Heart left ventricle (tissue), 13 donors: ENCODE measurements around the gene STRN4.

Experiments
- POLR2A ChIP-seq, 2 donors: fragments of 450-650 bp; IDR thresholded peaks; one replicate each; pipeline ENCODE4 v1.6.1; 2017; ENCODE audit warnings: antibody characterized with exemption in 2 of 2, mild to moderate bottlenecking in 2 of 2, moderate library complexity in 2 of 2
- TF ChIP-seq, protein P1 (sequence below), 12 donors: fragments of 200-600 bp; sonication (generic) in 4 of 12; IDR thresholded peaks; one replicate each; pipeline versions ENCODE4 v1.5.0 to v1.8.0; 2018 to 2022; ENCODE audit warnings: antibody characterized with exemption in 12 of 12, mild to moderate bottlenecking in 5 of 12
- donor health status: ischemic (EF 13 %, LVEDD 7.1; RV severe dilation, severe dysfunction).
- donor health status: DM: no; HTN: yes; CAD: no.
- donor health status: DM: no; HTN: no; CAD: no.
- donor health status: ischemic (EF 25% LVEDD 6.9; RV normal size, moderate dysfunction).
- donor health status: ischemic (EF 25% LVEDD 5.7; RV mildly dilated, moderate dysfunction).
- donor health status: ischemic (EF 35%, LVEDD 5.7; RV mildly dilated, moderate dysfunction).
- donor health status: nonischemic (EF 11% LVEDD 7.7; RV severe dilation, severe dysfunction).
- donor health status: DM: yes; HTN: yes; CAD: no.
- donor health status: PGD.
- donor health status: ischemic (EF 29% LVEDD 5.4; RV normal size, mild dysfunction).
- donor health status: nonischemic (EF 23%, LVEDD 6.1; RV moderate dilation, normal function).

DNA sequence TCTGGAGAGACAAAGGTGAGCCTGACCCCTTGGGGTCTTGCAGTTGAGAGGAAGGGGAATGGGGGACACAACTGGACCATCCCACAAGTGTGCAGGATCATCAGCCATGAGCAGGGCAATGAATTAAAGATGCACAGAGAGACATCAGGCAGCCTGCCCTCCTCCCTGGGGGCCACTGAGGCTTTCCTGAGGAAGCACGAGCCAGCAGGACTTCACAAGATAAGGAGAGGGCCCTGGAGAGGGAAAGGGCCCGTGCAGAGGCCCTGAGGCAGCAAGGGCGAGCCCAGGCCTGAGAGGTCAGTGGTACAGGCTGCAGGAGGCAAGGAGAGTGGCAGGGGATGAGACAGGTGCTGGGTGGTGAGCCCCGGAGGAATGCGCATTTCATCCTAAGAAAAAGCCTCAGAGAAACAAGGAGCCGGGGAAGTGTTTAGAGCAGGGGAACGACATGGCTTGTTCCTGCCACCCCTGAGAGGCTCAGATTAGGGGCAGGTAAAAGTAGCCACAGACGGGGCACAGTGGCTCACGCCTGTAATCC is 20.3 kb downstream of the STRN4 start:
- TF ChIP-seq, protein P1, sequence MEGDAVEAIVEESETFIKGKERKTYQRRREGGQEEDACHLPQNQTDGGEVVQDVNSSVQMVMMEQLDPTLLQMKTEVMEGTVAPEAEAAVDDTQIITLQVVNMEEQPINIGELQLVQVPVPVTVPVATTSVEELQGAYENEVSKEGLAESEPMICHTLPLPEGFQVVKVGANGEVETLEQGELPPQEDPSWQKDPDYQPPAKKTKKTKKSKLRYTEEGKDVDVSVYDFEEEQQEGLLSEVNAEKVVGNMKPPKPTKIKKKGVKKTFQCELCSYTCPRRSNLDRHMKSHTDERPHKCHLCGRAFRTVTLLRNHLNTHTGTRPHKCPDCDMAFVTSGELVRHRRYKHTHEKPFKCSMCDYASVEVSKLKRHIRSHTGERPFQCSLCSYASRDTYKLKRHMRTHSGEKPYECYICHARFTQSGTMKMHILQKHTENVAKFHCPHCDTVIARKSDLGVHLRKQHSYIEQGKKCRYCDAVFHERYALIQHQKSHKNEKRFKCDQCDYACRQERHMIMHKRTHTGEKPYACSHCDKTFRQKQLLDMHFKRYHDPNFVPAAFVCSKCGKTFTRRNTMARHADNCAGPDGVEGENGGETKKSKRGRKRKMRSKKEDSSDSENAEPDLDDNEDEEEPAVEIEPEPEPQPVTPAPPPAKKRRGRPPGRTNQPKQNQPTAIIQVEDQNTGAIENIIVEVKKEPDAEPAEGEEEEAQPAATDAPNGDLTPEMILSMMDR (IDR thresholded peaks at IDR 0.05) = no peak
- no peak for TF ChIP-seq POLR2A (IDR thresholded peaks at IDR 0.05)
